ENCODE results near the gene PTN.

GRCh38 chr7:137272249-137272648 is 71.3 kb downstream of the PTN start:
- TF ChIP-seq, protein P1, sequence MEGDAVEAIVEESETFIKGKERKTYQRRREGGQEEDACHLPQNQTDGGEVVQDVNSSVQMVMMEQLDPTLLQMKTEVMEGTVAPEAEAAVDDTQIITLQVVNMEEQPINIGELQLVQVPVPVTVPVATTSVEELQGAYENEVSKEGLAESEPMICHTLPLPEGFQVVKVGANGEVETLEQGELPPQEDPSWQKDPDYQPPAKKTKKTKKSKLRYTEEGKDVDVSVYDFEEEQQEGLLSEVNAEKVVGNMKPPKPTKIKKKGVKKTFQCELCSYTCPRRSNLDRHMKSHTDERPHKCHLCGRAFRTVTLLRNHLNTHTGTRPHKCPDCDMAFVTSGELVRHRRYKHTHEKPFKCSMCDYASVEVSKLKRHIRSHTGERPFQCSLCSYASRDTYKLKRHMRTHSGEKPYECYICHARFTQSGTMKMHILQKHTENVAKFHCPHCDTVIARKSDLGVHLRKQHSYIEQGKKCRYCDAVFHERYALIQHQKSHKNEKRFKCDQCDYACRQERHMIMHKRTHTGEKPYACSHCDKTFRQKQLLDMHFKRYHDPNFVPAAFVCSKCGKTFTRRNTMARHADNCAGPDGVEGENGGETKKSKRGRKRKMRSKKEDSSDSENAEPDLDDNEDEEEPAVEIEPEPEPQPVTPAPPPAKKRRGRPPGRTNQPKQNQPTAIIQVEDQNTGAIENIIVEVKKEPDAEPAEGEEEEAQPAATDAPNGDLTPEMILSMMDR (IDR thresholded peaks at IDR 0.05) = no peak
- TF ChIP-seq POLR2A (IDR thresholded peaks at IDR 0.05) = no peak

All from adrenal gland (tissue), 5 donors.